IMR-90 (cell line): ENCODE results near the gene B4GALNT3.

ENCODE experiments used
- BHLHE40 ChIP-seq: fragments of 150-350 bp; IDR thresholded peaks from 2 replicates; pipeline ENCODE4 v1.6.1; 2016; ENCODE audit warnings: mild to moderate bottlenecking, low read depth, low read length
- CEBPB ChIP-seq: IDR thresholded peaks from 2 replicates; pipeline ENCODE4 v1.6.1; 2012; ENCODE audit warnings: low read depth, low read length, improper control_type of control experiment
- CHD1 ChIP-seq: IDR thresholded peaks from 2 replicates; pipeline ENCODE4 v1.6.1; 2012; ENCODE audit warnings: low read depth, low read length, improper control_type of control experiment
- CTCF ChIP-seq: conservative IDR thresholded peaks from 2 replicates; pipeline ENCODE4 v1.5.1; 2012; ENCODE audit warnings: mild to moderate bottlenecking, low read depth, low read length, improper control_type of control experiment
- ELK1 ChIP-seq: fragments of 150-350 bp; IDR thresholded peaks from 2 replicates; pipeline ENCODE4 v1.6.1; 2016; ENCODE audit warnings: low read depth, mild to moderate bottlenecking, low read length, moderate library complexity, borderline replicate concordance
- MAFK ChIP-seq: IDR thresholded peaks from 2 replicates; pipeline ENCODE4 v1.6.1; 2012; ENCODE audit warnings: low read depth, low read length, improper control_type of control experiment
- MAZ ChIP-seq: IDR thresholded peaks from 2 replicates; pipeline ENCODE4 v1.6.1; 2012; ENCODE audit warnings: low read depth, mild to moderate bottlenecking, low read length, improper control_type of control experiment, moderate library complexity, borderline replicate concordance
- MXI1 ChIP-seq: IDR thresholded peaks from 2 replicates; pipeline ENCODE4 v1.6.1; 2012; ENCODE audit warnings: low read depth, mild to moderate bottlenecking, low read length, moderate library complexity, borderline replicate concordance
- NFE2L2 ChIP-seq: fragments of 150-350 bp; IDR thresholded peaks from 2 replicates; pipeline ENCODE4 v1.6.1; 2016; ENCODE audit warnings: low read depth, mild to moderate bottlenecking, low read length
- POLR2A ChIP-seq: IDR thresholded peaks from 2 replicates; pipeline ENCODE4 v1.6.1; 2012; ENCODE audit warnings: mild to moderate bottlenecking, low read depth, low read length
- RAD21 ChIP-seq: IDR thresholded peaks from 2 replicates; pipeline ENCODE4 v1.6.1; 2012; ENCODE audit warnings: low read length, improper control_type of control experiment
- RFX5 ChIP-seq: IDR thresholded peaks from 2 replicates; pipeline ENCODE4 v1.8.0; 2012; ENCODE audit warnings: low read depth, mild to moderate bottlenecking, low read length, moderate library complexity
- USF2 ChIP-seq: fragments of 150-350 bp; IDR thresholded peaks from 2 replicates; pipeline ENCODE4 v1.6.1; 2017; ENCODE audit warnings: mild to moderate bottlenecking, antibody characterized with exemption, low read length, low read depth

- TF ChIP-seq POLR2A = no peak
- TF ChIP-seq CEBPB = no peak
- no peak for TF ChIP-seq CTCF
- no peak for TF ChIP-seq RAD21
- TF ChIP-seq MAZ = no peak
- no peak for TF ChIP-seq RFX5
- no peak for TF ChIP-seq CHD1
- TF ChIP-seq MXI1 = no peak
- TF ChIP-seq MAFK = no peak
- TF ChIP-seq USF2 = no peak
- no peak for TF ChIP-seq ELK1
- TF ChIP-seq BHLHE40 = no peak
- TF ChIP-seq NFE2L2 = no peak
Observed at GRCh38 chr12:530821-531220, 71.1 kb downstream of the B4GALNT3 start.
